Heart left ventricle (tissue), 16 donors: ENCODE results near the gene ZMIZ1. TPM values are rescaled to one million over a fixed set of nuclear protein-coding genes. Genes with fewer than 3 reads are reported as not detected.
A peak's percentile ranks its signal among the peaks of the same experiment; 100 is the strongest.

Experiments
- ATAC-seq, 4 donors: fragments of 200-7000 bp; cut with Tn5 transposase; one replicate each; pipeline ENCODE4 v1.9.1; 2020 to 2022; ENCODE audit warnings: moderate library complexity in 4 of 4, mild to moderate bottlenecking in 3 of 4, moderate number of reproducible peaks in 1 of 4
- DNase-seq, 5 donors: peaks; one replicate each; pipeline ENCODE4 v3.0.0-alpha.2; 2020
- H3K27ac ChIP-seq, 12 donors: fragments of 200-600 bp; sonication (generic) in 4 of 12; one replicate each; pipeline versions ENCODE4 v1.5.0 to v1.8.0; 2016 to 2022; ENCODE audit warnings: mild to moderate bottlenecking in 2 of 12
- H3K27me3 ChIP-seq, 9 donors: fragments of 200-600 bp; sonication (generic) in 2 of 9; one replicate each; pipeline versions ENCODE4 v1.5.1 to v1.8.0; 2016 to 2022; ENCODE audit warnings: mild to moderate bottlenecking in 3 of 9
- H3K36me3 ChIP-seq, 9 donors: fragments of 200-600 bp; sonication (generic) in 2 of 9; one replicate each; pipeline versions ENCODE4 v1.5.0 to v1.8.0; 2018 to 2022; ENCODE audit warnings: mild to moderate bottlenecking in 2 of 9
- H3K4me1 ChIP-seq, 12 donors: fragments of 200-600 bp; sonication (generic) in 4 of 12; one replicate each; pipeline versions ENCODE4 v1.5.0 to v1.8.0; 2016 to 2022; ENCODE audit warnings: mild to moderate bottlenecking in 3 of 12
- H3K4me3 ChIP-seq, 12 donors: fragments of 200-600 bp; sonication (generic) in 4 of 12; one replicate each; pipeline versions ENCODE4 v1.5.0 to v1.8.0; 2017 to 2022; ENCODE audit warnings: mild to moderate bottlenecking in 9 of 12, moderate library complexity in 4 of 12
- H3K9me3 ChIP-seq, 12 donors: fragments of 200-600 bp; sonication (generic) in 4 of 12; one replicate each; pipeline versions ENCODE4 v1.5.0 to v1.8.0; 2016 to 2022; ENCODE audit warnings: mild to moderate bottlenecking in 1 of 12
- POLR2A ChIP-seq, 2 donors: fragments of 450-650 bp; IDR thresholded peaks; one replicate each; pipeline ENCODE4 v1.6.1; 2017; ENCODE audit warnings: antibody characterized with exemption in 2 of 2, mild to moderate bottlenecking in 2 of 2, moderate library complexity in 2 of 2
- WGBS, 4 donors: extraction: QIAGEN DNeasy Blood & Tissue Kit in 2 of 4; methylation state at CpG; one replicate each; pipeline versions ENCODE4 v1.1.5 to v1.1.7; 2013 to 2018; 5-methylcytosine and 5-hydroxymethylcytosine counted together
- intact Hi-C, 10 donors: fragments of 100-400 bp; cut with DNase I; formaldehyde crosslinking; loops; one replicate each; pipeline versions ENCODE4 v1.11.1 to v1.14.2; 2022
- polyA plus RNA-seq, 2 donors: library from polyadenylated mRNA; stranded (reverse); fragments of 200-250 nt; gene quantifications; one replicate each; pipeline ENCODE4 v1.2.3, GENCODE V29; 2013
- total RNA-seq, 9 donors: library from RNA; depleted of rRNA in 2 of 9; stranded (reverse); fragments of >200 nt in 2 of 9; fragmentation: NEBNext Ultra II Directional in 3 of 9; extraction: Animal tissue kit (Norgen Biotek cat#: 25700) in 3 of 9; gene quantifications; one replicate each; pipeline versions ENCODE4 v1.1.0 to v1.2.4, GENCODE V29; 2016 to 2023
- TF ChIP-seq, protein P1 (sequence below), 12 donors: fragments of 200-600 bp; sonication (generic) in 4 of 12; IDR thresholded peaks; one replicate each; pipeline versions ENCODE4 v1.5.0 to v1.8.0; 2018 to 2022; ENCODE audit warnings: antibody characterized with exemption in 12 of 12, mild to moderate bottlenecking in 5 of 12
- donor health status: ischemic (EF 13 %, LVEDD 7.1; RV severe dilation, severe dysfunction).
- donor health status: healthy with polysubstance abuse.
- donor health status: DM: no; HTN: yes; CAD: no.
- donor health status: DM: no; HTN: no; CAD: no.
- donor health status: ischemic (EF 25% LVEDD 6.9; RV normal size, moderate dysfunction).
- donor health status: ischemic (EF 25% LVEDD 5.7; RV mildly dilated, moderate dysfunction).
- donor health status: healthy.
- donor health status: DM: yes; HTN: yes; CAD: no.
- donor health status: ischemic (EF 35%, LVEDD 5.7; RV mildly dilated, moderate dysfunction).
- donor health status: nonischemic (EF 11% LVEDD 7.7; RV severe dilation, severe dysfunction).
- donor health status: DM: yes; HTN: yes; CAD: no.
- donor health status: PGD.
- donor health status: ischemic (EF 29% LVEDD 5.4; RV normal size, mild dysfunction).
- donor health status: nonischemic (EF 23%, LVEDD 6.1; RV moderate dilation, normal function).

Gene ZMIZ1
- total and polyA plus RNA-seq, 11 donors, result 19.7 to 75.4 (median 49.2) TPM

DNA sequence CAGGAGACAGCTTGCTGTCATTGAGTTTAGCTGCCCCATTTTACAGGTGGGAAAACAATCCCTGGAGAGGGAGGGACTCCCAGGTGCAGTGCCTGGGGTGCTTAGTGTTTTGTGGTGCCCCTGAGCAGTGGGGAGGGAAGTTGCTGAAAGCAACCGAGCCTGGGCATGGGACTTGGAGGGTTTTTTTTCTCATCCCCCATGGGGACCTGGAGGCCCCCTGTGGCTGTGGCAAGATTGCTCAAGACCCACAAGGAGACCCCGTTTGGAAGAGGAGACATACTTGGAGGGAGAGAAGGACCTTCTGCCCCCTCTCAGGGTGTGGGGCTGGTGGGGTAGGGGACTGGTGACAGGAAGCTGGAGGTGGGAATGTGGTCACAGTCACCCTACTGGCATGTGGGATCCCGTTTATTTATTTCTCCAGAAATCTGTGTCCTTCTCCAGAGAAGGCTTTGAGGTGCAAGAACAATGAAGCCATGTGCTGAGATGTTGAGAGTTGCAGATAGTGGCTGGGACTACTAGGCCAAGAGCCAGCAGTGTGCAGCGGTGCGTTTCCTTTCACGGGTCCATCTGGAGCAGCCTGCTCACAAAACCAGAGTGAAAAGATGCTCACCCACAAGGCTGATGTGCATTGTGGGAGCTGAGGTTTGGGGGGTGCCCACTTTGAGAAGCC, 21.5 kb downstream of the ZMIZ1 start:
- no peak for DNase-seq
- Histone ChIP-seq H3K27me3 (no peaks in the 10 kb centered on the region), H3K9me3 (no peaks in the 10 kb centered on the region), H3K4me1 (peaks cover 0 to 100% (median 94%) of the 10 kb centered on the region in 12 donors), H3K36me3 (no peaks in the 10 kb centered on the region), H3K27ac (peak overlapping the region in 6 of 12 donors; percentile 13 to 64 (median 32)), H3K4me3 (no peak overlapping the region)
- intact Hi-C loops, result no loop called here
- 15 to 17% (median 16%) methylated on average over 6 of the region's 6 CpGs for WGBS, 4 donors
- no peak for TF ChIP-seq POLR2A (IDR thresholded peaks at IDR 0.05)
- TF ChIP-seq, protein P1, sequence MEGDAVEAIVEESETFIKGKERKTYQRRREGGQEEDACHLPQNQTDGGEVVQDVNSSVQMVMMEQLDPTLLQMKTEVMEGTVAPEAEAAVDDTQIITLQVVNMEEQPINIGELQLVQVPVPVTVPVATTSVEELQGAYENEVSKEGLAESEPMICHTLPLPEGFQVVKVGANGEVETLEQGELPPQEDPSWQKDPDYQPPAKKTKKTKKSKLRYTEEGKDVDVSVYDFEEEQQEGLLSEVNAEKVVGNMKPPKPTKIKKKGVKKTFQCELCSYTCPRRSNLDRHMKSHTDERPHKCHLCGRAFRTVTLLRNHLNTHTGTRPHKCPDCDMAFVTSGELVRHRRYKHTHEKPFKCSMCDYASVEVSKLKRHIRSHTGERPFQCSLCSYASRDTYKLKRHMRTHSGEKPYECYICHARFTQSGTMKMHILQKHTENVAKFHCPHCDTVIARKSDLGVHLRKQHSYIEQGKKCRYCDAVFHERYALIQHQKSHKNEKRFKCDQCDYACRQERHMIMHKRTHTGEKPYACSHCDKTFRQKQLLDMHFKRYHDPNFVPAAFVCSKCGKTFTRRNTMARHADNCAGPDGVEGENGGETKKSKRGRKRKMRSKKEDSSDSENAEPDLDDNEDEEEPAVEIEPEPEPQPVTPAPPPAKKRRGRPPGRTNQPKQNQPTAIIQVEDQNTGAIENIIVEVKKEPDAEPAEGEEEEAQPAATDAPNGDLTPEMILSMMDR (IDR thresholded peaks at IDR 0.05), result no peak
- peak in 1 of 4 donors; percentile 23 for ATAC-seq

GRCh38 chr10:79092292-79092896, 23.6 kb downstream of the ZMIZ1 start:
- Histone ChIP-seq H3K27ac (peak overlapping the region in 3 of 12 donors; percentile 23 to 81 (median 79)), H3K4me3 (no peak overlapping the region), H3K27me3 (no peaks in the 10 kb centered on the region), H3K4me1 (peaks cover 7 to 100% (median 94%) of the 10 kb centered on the region in 12 donors), H3K9me3 (no peaks in the 10 kb centered on the region), H3K36me3 (peaks cover 0 to 3% (median 0%) of the 10 kb centered on the region in 9 donors)
- WGBS, 4 donors, result 76 to 78% (median 78%) methylated on average over 8 to 10 of the region's 10 CpGs
- intact Hi-C loops, result loop anchor here in 1 of 10 donors (2.0 kb wide), 1 partner anchor 52 kb away; no protein-coding TSS in a partner anchor
- no peak for TF ChIP-seq POLR2A (IDR thresholded peaks at IDR 0.05)
- TF ChIP-seq, protein P1 (IDR thresholded peaks at IDR 0.05), result no peak
- ATAC-seq (no peak), DNase-seq (no peak)

DNA sequence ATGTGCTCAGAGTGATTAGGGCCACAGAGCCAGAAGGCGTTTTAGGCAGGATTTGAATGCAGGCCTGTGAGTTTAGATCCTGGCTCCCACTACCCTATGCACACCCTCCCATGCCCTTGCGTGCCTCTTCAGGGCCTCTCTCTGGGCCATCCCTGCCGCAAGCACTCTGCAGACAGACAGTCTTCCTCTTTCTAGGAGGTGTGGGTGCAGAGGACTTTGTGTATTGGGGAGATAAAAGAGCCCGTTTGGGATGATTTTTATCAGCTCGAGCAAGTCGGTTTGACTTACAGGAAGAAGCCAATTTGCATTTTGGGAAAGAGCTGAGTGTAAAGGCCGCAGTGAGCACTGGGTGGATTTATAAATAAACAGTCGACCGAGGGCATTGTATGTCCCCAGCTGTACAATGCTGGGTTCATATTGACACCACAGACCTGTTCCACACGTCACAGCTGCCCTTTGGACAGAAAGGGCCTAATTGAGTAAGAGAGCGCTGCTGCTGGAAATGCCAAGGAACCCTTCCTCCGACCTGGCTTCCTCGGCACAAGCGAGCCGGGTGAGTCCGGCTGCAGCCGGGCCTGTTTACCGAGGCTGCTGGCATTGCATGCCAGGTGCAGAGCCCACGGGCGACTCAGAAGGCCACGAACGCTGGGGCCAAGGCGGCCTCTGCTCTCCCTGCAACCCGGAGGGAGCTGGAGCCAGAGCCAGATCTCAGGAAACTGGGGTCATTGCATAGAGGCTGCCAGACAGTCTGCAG, 25.1 kb downstream of the ZMIZ1 start:
- peaks cover 0 to 3% (median 0%) of the 10 kb centered on the region in 9 donors for H3K36me3 ChIP-seq
- 17 to 24% (median 18%) methylated on average over 11 to 24 of the region's 24 CpGs for WGBS, 4 donors
- peak in 1 of 5 donors; percentile 87 for DNase-seq
- TF ChIP-seq, protein P1 (IDR thresholded peaks at IDR 0.05), result no peak
- no peak for TF ChIP-seq POLR2A (IDR thresholded peaks at IDR 0.05)
- intact Hi-C loops, result loop anchor here in 1 of 10 donors (2.0 kb wide), 1 partner anchor 51 kb away; no protein-coding TSS in a partner anchor
- ATAC-seq, result peak; percentile 74 to 88 (median 84)
- peaks cover 12 to 100% (median 94%) of the 10 kb centered on the region in 12 donors for H3K4me1 ChIP-seq
- no peaks in the 10 kb centered on the region for H3K9me3 ChIP-seq
- no peaks in the 10 kb centered on the region for H3K27me3 ChIP-seq
- H3K27ac ChIP-seq, result peak overlapping the region; percentile 67 to 96 (median 78)
- H3K4me3 ChIP-seq, result peak overlapping the region in 4 of 12 donors; percentile 1 to 26 (median 12)
